ENCODE data around the gene SSNA1.

SSNA1 gene

GRCh38 chr9:137188490-137189296 is at the start of gene SSNA1, which contains the start of gene ANAPC2:
TSS of gene SSNA1 (plus strand) at chr9:137188676. CDS start at chr9:137188727, 51 bp downstream.
TSS of gene ANAPC2 (minus strand) at chr9:137188560. CDS start at chr9:137188532, 28 bp downstream.
- DNase-seq: peak; percentile 67 to 69

DNA sequence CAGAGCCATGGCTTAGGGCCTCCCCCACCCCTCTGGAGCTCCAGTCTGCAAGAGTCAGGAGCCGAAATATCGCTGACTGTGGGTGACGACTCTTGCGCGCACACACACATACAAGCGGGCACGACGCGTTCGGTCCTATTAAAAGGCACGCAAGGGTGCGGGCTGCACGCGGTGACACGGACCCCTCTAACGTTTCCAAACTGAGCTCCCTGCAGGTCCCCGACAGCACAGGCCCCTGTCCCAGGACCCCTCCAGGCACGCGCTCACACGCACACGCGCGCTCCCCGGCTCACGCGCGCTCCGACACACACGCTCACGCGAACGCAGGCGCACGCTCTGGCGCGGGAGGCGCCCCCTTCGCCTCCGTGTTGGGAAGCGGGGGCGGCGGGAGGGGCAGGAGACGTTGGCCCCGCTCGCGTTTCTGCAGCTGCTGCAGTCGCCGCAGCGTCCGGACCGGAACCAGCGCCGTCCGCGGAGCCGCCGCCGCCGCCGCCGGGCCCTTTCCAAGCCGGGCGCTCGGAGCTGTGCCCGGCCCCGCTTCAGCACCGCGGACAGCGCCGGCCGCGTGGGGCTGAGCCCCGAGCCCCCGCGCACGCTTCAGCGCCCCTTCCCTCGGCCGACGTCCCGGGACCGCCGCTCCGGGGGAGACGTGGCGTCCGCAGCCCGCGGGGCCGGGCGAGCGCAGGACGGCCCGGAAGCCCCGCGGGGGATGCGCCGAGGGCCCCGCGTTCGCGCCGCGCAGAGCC is 49.6 kb upstream of the SSNA1 start, which contains the start of gene GRIN1:
Gene GRIN1 (plus strand): TSS at position 433 of the 746 bp plus-strand sequence. CDS start 333 bp downstream, outside the sequence.
- DNase-seq: no peak

- no peak for DNase-seq
Measured at GRCh38 chr9:137139468-137140150, 48.9 kb upstream of the SSNA1 start.

DNA sequence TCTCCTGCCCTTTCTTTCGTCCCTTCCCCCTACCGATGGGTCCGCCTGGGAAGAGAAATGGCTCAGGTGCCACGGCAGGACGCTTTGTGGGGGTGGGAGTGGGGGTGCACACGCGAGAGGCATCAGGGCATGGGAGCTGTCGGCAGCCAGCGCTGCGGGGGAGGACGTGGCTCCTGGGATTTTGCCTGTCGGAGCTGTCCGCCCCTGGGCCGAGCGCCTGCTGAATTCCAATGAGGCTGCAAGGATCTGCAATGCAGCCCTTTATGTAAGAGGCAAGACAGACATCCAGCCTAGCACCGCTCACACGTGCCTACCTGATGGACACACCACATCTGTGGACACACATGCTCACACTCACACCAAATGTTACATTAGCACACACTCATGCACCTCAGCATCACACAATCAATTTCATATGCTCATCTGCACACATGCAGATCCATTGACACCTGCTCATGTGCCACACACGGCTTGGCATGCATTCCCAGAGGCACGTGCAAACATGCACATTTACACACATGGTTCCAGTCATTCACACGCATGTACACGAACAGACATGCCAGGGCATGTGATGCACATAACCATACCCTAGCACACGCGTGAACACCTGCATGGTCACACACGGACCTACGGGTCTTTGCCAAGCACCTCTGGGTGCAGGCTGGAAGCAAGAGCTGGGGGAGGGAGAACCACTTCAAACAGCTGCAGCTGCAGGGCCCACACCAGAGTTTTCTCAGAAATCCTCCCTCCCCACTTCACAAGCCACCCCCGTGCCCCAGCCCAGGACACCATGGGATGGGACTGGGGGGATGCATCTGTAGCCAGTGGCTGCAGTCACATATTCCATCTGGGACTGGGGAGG is 48.1 kb upstream of the SSNA1 start:
- no peak for DNase-seq

GRCh38 chr9:137141050-137141810 is 47.2 kb upstream of the SSNA1 start:
- no peak for DNase-seq

DNA sequence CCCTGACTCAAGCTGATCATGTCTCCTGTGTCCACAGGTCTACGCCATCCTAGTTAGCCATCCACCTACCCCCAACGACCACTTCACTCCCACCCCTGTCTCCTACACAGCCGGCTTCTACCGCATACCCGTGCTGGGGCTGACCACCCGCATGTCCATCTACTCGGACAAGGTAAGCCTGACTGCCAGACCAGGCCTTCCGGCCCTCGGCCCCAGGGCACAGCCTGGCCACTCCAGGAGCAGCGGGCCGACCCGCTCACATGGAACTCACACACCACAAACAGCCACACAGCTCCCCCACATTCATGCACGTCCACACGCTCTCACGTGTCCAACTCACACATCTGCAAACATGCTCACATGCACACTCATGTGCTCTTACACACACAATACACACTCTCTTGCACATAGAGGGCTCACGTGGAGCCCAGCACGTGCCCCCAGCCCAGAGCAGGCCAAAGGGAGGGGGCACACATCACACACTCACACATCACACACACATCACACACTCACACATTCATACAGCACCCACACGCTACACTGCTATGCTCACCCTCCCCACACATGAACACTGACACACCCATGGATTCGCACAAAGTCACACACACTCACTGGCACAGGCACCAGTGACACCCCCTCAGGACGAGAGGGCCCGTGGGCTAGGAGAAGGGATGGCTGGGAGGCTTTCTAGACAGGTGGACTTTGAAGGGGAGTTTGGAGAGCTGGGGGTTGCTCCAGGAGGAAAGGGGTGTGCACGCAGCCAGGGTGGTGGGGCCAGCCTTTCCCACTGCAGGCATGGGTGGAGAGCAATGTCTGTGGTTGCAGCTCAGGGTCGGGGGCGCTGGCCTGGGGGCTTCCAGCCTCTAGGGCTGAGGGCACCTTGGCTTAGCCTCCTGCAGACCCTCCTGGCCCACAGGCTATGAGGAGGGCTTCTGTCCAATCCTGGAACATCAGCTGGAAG is 46.2 kb upstream of the SSNA1 start:
- DNase-seq: no peak

DNA sequence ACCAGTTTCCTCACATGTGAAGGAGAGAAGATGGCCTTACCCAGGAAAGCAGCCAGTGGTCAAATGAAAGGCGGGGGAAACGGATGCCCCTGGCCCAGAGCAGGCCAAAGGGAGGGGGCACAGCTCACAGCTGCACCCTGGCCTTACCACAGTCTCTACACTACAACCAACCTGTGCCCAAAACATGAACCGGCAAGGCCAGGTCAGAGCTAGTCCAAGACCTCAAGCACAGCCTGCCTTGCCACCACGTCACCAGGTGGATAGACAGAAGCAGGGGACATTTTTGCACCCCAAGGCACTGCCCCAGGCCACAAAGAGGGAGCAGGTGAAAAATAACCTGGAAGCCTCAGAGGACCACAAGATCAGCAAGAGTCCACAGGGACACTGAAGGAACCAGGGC is 45.0 kb upstream of the SSNA1 start:
- no peak for DNase-seq

- DNase-seq: no peak
Measured at GRCh38 chr9:137145731-137146526, 42.5 kb upstream of the SSNA1 start.

DNA sequence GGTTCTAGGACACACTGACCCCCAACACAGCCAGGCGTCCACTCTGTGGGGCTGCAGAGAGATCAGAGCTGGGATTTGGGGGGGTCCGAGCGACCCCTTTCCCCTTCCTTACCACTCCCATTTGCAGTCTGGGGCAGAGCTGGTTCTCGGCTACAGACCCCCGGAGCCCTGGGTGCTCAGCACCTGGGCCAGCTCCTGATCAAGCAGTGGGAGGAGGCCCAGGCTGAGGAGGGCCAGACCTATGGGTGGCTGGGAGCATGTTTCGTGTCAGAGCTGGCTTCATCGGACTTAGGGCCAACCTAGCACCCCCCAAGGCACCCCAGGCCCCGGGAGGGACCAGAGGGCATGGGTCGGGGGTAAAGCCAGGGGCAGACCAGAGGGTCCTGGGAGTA is 42.0 kb upstream of the SSNA1 start:
- DNase-seq: no peak

- no peak for DNase-seq
Measured at GRCh38 chr9:137147091-137147792, 41.2 kb upstream of the SSNA1 start.

- no peak for DNase-seq
Measured at GRCh38 chr9:137147793-137148160, 40.7 kb upstream of the SSNA1 start.

DNA sequence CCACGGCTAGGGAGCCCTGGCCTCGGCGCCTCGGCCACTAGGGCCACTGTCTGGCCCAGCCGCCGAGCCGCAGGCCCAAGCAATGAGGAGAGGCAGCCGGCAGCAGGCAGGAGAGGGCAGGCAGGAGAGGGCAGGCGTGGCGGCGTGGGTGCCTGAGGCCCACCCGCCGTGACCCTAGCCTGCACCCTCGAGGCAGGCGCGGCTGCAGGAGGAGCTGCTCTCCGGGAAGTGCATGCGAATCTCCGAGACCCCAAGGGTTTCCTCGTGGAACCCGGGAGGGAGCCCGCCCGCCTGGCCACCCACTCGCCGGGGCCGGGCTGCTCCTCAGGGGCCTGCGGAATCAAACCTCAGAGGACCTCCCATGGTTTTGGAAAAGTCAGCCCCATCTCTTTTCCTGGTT is 40.2 kb upstream of the SSNA1 start:
- DNase-seq: no peak

DNA sequence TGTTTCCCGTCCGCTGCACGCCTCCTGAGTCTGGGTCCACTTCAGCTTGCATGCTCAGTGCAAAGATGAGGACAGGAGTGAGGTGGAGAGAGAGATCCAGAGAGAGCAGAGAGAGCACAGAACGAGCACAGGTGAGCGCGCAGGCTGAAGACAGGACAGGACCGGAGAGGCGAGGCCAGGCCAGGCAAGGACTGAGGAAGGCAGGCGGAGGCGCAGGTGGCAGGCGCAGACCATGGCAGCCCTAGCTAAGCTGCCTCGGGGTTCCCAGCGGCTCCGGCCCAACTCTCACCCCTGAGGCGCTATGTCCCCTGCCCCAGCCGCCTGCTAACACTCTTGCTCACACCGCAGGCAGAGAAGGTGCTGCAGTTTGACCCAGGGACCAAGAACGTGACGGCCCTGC is 39.8 kb upstream of the SSNA1 start:
- no peak for DNase-seq

DNA sequence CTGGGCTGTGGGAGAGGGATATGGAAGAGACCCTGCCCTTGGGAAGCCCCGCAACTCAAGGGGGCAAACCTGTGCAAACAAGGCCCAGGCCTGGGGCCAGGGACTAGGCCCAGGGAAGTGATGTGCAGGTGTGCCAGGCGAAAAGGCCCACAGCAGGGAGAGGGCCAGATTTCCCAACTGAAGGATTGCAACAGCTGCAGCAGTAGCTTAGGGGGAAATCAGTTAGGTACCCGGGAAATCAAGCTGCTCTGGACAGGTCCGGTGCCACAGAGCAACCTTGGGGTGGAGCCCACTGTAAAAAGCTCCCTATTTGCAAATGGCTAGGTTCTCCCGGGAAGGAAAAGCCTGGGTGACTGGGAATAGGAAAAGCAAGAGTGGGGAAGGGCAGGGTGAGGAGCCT is 39.1 kb upstream of the SSNA1 start:
- DNase-seq: no peak

- no peak for DNase-seq
Measured at GRCh38 chr9:137149942-137150616, 38.4 kb upstream of the SSNA1 start.

DNA sequence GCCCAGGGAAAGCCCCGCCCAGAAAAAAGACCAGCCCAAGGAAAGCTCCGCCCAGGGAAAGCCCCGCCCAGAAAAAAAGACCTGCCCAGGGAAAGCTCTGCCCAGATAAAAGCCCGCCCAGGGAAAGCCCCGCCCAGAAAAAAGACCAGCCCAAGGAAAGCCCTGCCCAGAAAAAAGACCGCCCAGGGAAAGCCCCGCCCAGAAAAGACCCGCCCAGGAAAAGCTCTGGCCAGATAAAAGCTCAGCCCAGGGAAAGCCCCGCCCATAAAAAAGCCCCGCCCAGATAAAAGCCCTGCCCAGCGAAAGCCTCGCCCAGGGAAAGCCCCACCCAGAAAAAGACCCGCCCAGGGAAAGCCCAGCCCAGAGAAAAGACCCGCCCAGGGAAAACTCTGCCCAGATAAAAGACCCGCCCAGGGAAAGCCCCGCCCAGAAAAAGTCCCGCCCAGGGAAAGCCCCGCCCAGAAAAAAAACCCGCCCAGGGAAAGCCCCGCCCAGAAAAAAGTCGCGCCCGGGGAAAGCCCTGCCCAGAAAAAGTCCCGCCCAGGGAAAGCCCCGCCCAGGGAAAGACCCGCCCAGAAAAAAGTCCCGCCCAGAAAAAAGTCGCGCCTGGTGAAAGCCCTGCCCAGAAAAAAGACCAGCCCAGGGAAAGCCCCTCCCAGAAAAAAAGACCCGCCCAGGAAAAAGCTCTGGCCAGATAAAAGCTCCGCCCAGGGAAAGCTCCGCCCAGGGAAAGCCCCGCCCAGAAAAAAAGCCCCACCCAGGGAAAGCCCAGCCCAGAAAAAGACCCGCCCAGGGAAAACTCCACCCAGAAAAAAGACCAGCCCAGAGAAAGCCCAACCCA is 37.6 kb upstream of the SSNA1 start:
- DNase-seq: no peak

- DNase-seq: no peak
Measured at GRCh38 chr9:137152844-137153405, 35.6 kb upstream of the SSNA1 start.

Data from NCI-H187 (cell line).